ENCODE measurements around the gene DMWD. TPM values are rescaled to one million over a fixed set of nuclear protein-coding genes. Genes with fewer than 3 reads are reported as not detected.

DMWD gene
- total RNA-seq, 2 experiments from 2014 or later: 63.1 to 65.4 TPM

GRCh38 chr19:45781214-45782161 lies 11.2 kb downstream of the DMWD start:
- ChIA-PET POLR2A (interaction anchor here (0.5 to 0.7 kb wide), 2 partner anchors 9 to 27 kb away, joined by 3 read pairs; no protein-coding TSS in a partner anchor), CTCF (no interaction called here)
- no peak overlapping the region for H3K4me3 Mint-ChIP-seq
- H3K4me1 Mint-ChIP-seq: peaks cover 20% of the 10 kb centered on the region
- H3K27me3 Mint-ChIP-seq: peaks cover 8% of the 10 kb centered on the region
- peaks cover 26% of the 10 kb centered on the region for H3K36me3 Mint-ChIP-seq (ENCODE audit: low read depth)
- DNase-seq: no peak
- H3K27ac Mint-ChIP-seq: no peak overlapping the region
- no peaks in the 10 kb centered on the region for H3K9me3 Mint-ChIP-seq

- peaks cover 8% of the 10 kb centered on the region for H3K27me3 Mint-ChIP-seq
- H3K36me3 Mint-ChIP-seq (ENCODE audit: low read depth): peaks cover 22% of the 10 kb centered on the region
- no peak overlapping the region for H3K4me3 Mint-ChIP-seq
- H3K27ac Mint-ChIP-seq: no peak overlapping the region
- DNase-seq: no peak
- CTCF ChIA-PET: interaction anchor here (1.8 kb wide), 1 partner anchor 11 kb away, joined by 52 read pairs; the partner anchor contains the start of gene SIX5
- POLR2A ChIA-PET: interaction anchor here (0.5 to 0.7 kb wide), 2 partner anchors 8 to 28 kb away, joined by 3 read pairs; no protein-coding TSS in a partner anchor
- H3K4me1 Mint-ChIP-seq: peaks cover 20% of the 10 kb centered on the region
- H3K9me3 Mint-ChIP-seq: no peaks in the 10 kb centered on the region
Measured at GRCh38 chr19:45780448-45781213, 12.0 kb downstream of the DMWD start.

- ChIA-PET CTCF (interaction anchor here (1.8 kb wide), 1 partner anchor 10 kb away, joined by 52 read pairs; the partner anchor contains the start of gene SIX5), POLR2A (no interaction called here)
- H3K4me3 Mint-ChIP-seq: no peak overlapping the region
Measured at GRCh38 chr19:45780146-45780447, 12.5 kb downstream of the DMWD start.

GRCh38 chr19:45779231-45780145 lies 13.2 kb downstream of the DMWD start:
- Mint-ChIP-seq H3K36me3 (ENCODE audit: low read depth) (peaks cover 18% of the 10 kb centered on the region), H3K4me1 (peaks cover 20% of the 10 kb centered on the region), H3K27ac (peak overlapping the region; percentile 33), H3K4me3 (peak overlapping the region; percentile 67), H3K27me3 (peaks cover 8% of the 10 kb centered on the region), H3K9me3 (no peaks in the 10 kb centered on the region)
- ChIA-PET POLR2A (interaction anchor here (0.8 to 1.5 kb wide), 4 partner anchors 9 to 48 kb away, joined by 3 to 9 read pairs (median 6); partner anchors contain the start of genes FBXO46 and SIX5), CTCF (interaction anchor here (0.9 to 1.8 kb wide), 6 partner anchors 10 to 123 kb away, joined by 3 to 52 read pairs (median 8); partner anchors contain the start of genes DMWD, MYPOP, SIX5 and SYMPK)
- DNase-seq: peak; percentile 95

More at GRCh38 chr19:45780146-45780447, 12.5 kb downstream of the DMWD start:
- H3K27ac Mint-ChIP-seq: no peak overlapping the region
- H3K36me3 Mint-ChIP-seq (ENCODE audit: low read depth): peaks cover 18% of the 10 kb centered on the region
- peaks cover 20% of the 10 kb centered on the region for H3K4me1 Mint-ChIP-seq
- no peak for DNase-seq
- H3K9me3 Mint-ChIP-seq: no peaks in the 10 kb centered on the region
- H3K27me3 Mint-ChIP-seq: peaks cover 8% of the 10 kb centered on the region

GRCh38 chr19:45778010-45778661 lies 14.5 kb downstream of the DMWD start:
- no peak for DNase-seq
- ChIA-PET POLR2A (interaction anchor here (1.5 kb wide), 1 partner anchor 8 kb away, joined by 9 read pairs; no protein-coding TSS in a partner anchor), CTCF (interaction anchor here (1.4 kb wide), 1 partner anchor 14 kb away, joined by 16 read pairs; the partner anchor contains the start of gene DMWD)
- Mint-ChIP-seq H3K27ac (no peak overlapping the region), H3K36me3 (ENCODE audit: low read depth) (peaks cover 12% of the 10 kb centered on the region), H3K9me3 (no peaks in the 10 kb centered on the region), H3K27me3 (peaks cover 8% of the 10 kb centered on the region), H3K4me3 (no peak overlapping the region), H3K4me1 (peaks cover 20% of the 10 kb centered on the region)

- Mint-ChIP-seq H3K4me1 (peaks cover 20% of the 10 kb centered on the region), H3K9me3 (no peaks in the 10 kb centered on the region), H3K27ac (no peak overlapping the region), H3K27me3 (peaks cover 8% of the 10 kb centered on the region), H3K4me3 (no peak overlapping the region), H3K36me3 (ENCODE audit: low read depth) (peaks cover 12% of the 10 kb centered on the region)
- no peak for DNase-seq
- POLR2A ChIA-PET: no interaction called here
- CTCF ChIA-PET: no interaction called here
Measured at GRCh38 chr19:45777395-45777961, 15.2 kb downstream of the DMWD start.

- POLR2A ChIA-PET: interaction anchor here (1.2 kb wide), 1 partner anchor 18 kb away, joined by 3 read pairs; the partner anchor contains the start of gene DMWD
- no peaks in the 10 kb centered on the region for H3K9me3 Mint-ChIP-seq
- CTCF ChIA-PET: interaction anchor here (7.4 kb wide), 1 partner anchor 24 kb away, joined by 212 read pairs; no protein-coding TSS in a partner anchor
- H3K27me3 Mint-ChIP-seq: no peaks in the 10 kb centered on the region
- no peak overlapping the region for H3K27ac Mint-ChIP-seq
- DNase-seq: no peak
- no peak overlapping the region for H3K4me3 Mint-ChIP-seq
- H3K4me1 Mint-ChIP-seq: peaks cover 25% of the 10 kb centered on the region
- H3K36me3 Mint-ChIP-seq (ENCODE audit: low read depth): peaks cover 18% of the 10 kb centered on the region
Measured at GRCh38 chr19:45774765-45775164, 17.9 kb downstream of the DMWD start.

GRCh38 chr19:45773384-45773783 lies 19.3 kb downstream of the DMWD start:
- Mint-ChIP-seq H3K9me3 (no peaks in the 10 kb centered on the region), H3K27ac (no peak overlapping the region), H3K36me3 (ENCODE audit: low read depth) (peaks cover 16% of the 10 kb centered on the region), H3K4me1 (peaks cover 17% of the 10 kb centered on the region), H3K4me3 (no peak overlapping the region), H3K27me3 (peaks cover 2% of the 10 kb centered on the region)
- POLR2A ChIA-PET: interaction anchor here (0.8 to 1.6 kb wide), 7 partner anchors 8 to 112 kb away, joined by 3 to 5 read pairs (median 3); partner anchors contain the start of genes DMWD and IRF2BP1
- CTCF ChIA-PET: interaction anchor here (7.4 kb wide), 1 partner anchor 25 kb away, joined by 212 read pairs; no protein-coding TSS in a partner anchor
- no peak for DNase-seq

GRCh38 chr19:45772912-45773311 lies 19.7 kb downstream of the DMWD start:
- ChIA-PET POLR2A (interaction anchor here (0.8 to 1.6 kb wide), 6 partner anchors 8 to 113 kb away, joined by 3 to 5 read pairs (median 3); partner anchors contain the start of gene IRF2BP1), CTCF (interaction anchor here (7.4 kb wide), 1 partner anchor 26 kb away, joined by 212 read pairs; no protein-coding TSS in a partner anchor)

GRCh38 chr19:45772130-45772840 lies 20.4 kb downstream of the DMWD start:
- Mint-ChIP-seq H3K4me3 (no peak overlapping the region), H3K4me1 (peaks cover 16% of the 10 kb centered on the region), H3K9me3 (no peaks in the 10 kb centered on the region), H3K27ac (no peak overlapping the region), H3K27me3 (peaks cover 8% of the 10 kb centered on the region), H3K36me3 (ENCODE audit: low read depth) (peaks cover 12% of the 10 kb centered on the region)
- no peak for DNase-seq
- CTCF ChIA-PET: interaction anchor here (0.6 to 7.4 kb wide), 3 partner anchors 20 to 45 kb away, joined by 3 to 212 read pairs (median 26); partner anchors contain the start of gene DMWD
- POLR2A ChIA-PET: interaction anchor here (0.9 to 1.6 kb wide), 5 partner anchors 9 to 27 kb away, joined by 3 to 5 read pairs (median 3); no protein-coding TSS in a partner anchor

More at GRCh38 chr19:45772912-45773311, 19.7 kb downstream of the DMWD start:
- H3K9me3 Mint-ChIP-seq: no peaks in the 10 kb centered on the region
- no peak overlapping the region for H3K4me3 Mint-ChIP-seq
- peaks cover 5% of the 10 kb centered on the region for H3K27me3 Mint-ChIP-seq
- H3K36me3 Mint-ChIP-seq (ENCODE audit: low read depth): peaks cover 16% of the 10 kb centered on the region
- DNase-seq: no peak
- H3K4me1 Mint-ChIP-seq: peaks cover 15% of the 10 kb centered on the region
- H3K27ac Mint-ChIP-seq: no peak overlapping the region
